GM19238 (cell line): ENCODE measurements around the gene TESK1.
"Not testable (repeated sequence)": the region's sequence is repeated elsewhere in the genome, so short reads cannot be mapped to it uniquely, and the experiment has no call there.

Source experiments
- DNase-seq: peaks from one replicate; pipeline ENCODE4 v3.0.0; 2011; ENCODE audit warnings: low spot score; ENCODE audit not compliant: insufficient read length

TESK1 gene

GRCh38 chr9:35612843-35613242 is 7.8 kb downstream of the TESK1 start:
- DNase-seq, result no peak

- no peak for DNase-seq
Measured at GRCh38 chr9:35615981-35616680, 11.1 kb downstream of the TESK1 start.

- peak; percentile 70 for DNase-seq
Measured at GRCh38 chr9:35616681-35617459, 11.8 kb downstream of the TESK1 start.

- DNase-seq, result no peak
Measured at GRCh38 chr9:35617548-35617947, 12.5 kb downstream of the TESK1 start.

GRCh38 chr9:35618325-35618727 is 13.3 kb downstream of the TESK1 start, which contains the start of gene CD72:
Gene CD72, minus strand, starts transcription at chr9:35618413. Its CDS starts 110 bp downstream, at chr9:35618303.
- no peak for DNase-seq

GRCh38 chr9:35618854-35619799 is 14.1 kb downstream of the TESK1 start:
- DNase-seq, result peak; percentile 47

- no peak for DNase-seq
Measured at GRCh38 chr9:35619800-35620158, 14.7 kb downstream of the TESK1 start.

GRCh38 chr9:35627575-35627974 is 22.5 kb downstream of the TESK1 start:
- DNase-seq, result no peak

- no peak for DNase-seq
Measured at GRCh38 chr9:35628389-35628991, 23.4 kb downstream of the TESK1 start.

- DNase-seq, result no peak
Measured at GRCh38 chr9:35629597-35629996, 24.5 kb downstream of the TESK1 start.

- no peak for DNase-seq
Measured at GRCh38 chr9:35635730-35636129, 30.7 kb downstream of the TESK1 start.

GRCh38 chr9:35636135-35636876 is 31.2 kb downstream of the TESK1 start:
- no peak for DNase-seq

GRCh38 chr9:35636877-35637246 is 31.8 kb downstream of the TESK1 start:
- not testable (repeated sequence) for DNase-seq

- not testable (repeated sequence) for DNase-seq
Measured at GRCh38 chr9:35637427-35637955, 32.4 kb downstream of the TESK1 start.

GRCh38 chr9:35638751-35639150 is 33.7 kb downstream of the TESK1 start:
- DNase-seq, result not testable (repeated sequence)

- DNase-seq, result not testable (repeated sequence)
Measured at GRCh38 chr9:35639225-35639624, 34.2 kb downstream of the TESK1 start.

- DNase-seq, result no peak
Measured at GRCh38 chr9:35639631-35640030, 34.6 kb downstream of the TESK1 start.

- DNase-seq, result not testable (repeated sequence)
Measured at GRCh38 chr9:35640431-35640830, 35.4 kb downstream of the TESK1 start.

GRCh38 chr9:35641478-35641877 is 36.4 kb downstream of the TESK1 start:
- DNase-seq, result not testable (repeated sequence)

- no peak for DNase-seq
Measured at GRCh38 chr9:35643046-35643445, 38.0 kb downstream of the TESK1 start.
